Nephron progenitor cell (in vitro differentiated cells): Measurements from ENCODE around the gene PRDM11.

ENCODE experiments used
- DNase-seq: peaks from one replicate; pipeline ENCODE4 v3.0.0; 2021
- H3K27ac Mint-ChIP-seq: 2 replicates; pipeline ENCODE4 v1.8.0; 2021; ENCODE audit warnings: mild to moderate bottlenecking, moderate library complexity, mixed read lengths
- H3K27me3 Mint-ChIP-seq: 2 replicates; pipeline ENCODE4 v1.8.0; 2021; ENCODE audit warnings: mild to moderate bottlenecking, low read depth, mixed read lengths; ENCODE audit not compliant: poor library complexity
- H3K36me3 Mint-ChIP-seq: 2 replicates; pipeline ENCODE4 v1.8.0; 2021; ENCODE audit warnings: low read depth, mixed read lengths
- H3K4me1 Mint-ChIP-seq: 2 replicates; pipeline ENCODE4 v1.8.0; 2021; ENCODE audit warnings: mixed read lengths
- H3K4me3 Mint-ChIP-seq: 2 replicates; pipeline ENCODE4 v1.8.0; 2021; ENCODE audit warnings: mild to moderate bottlenecking, moderate library complexity, mixed read lengths
- H3K9me3 Mint-ChIP-seq: 2 replicates; pipeline ENCODE4 v1.8.0; 2021; ENCODE audit warnings: mild to moderate bottlenecking, moderate library complexity, mixed read lengths
- CTCF ChIP-seq: fragments of 200-600 bp; sonication (generic); IDR thresholded peaks from 2 replicates; pipeline ENCODE4 v1.5.0; 2021; ENCODE audit warnings: antibody characterized with exemption

The PRDM11 gene

GRCh38 chr11:45282081-45282480, 135.6 kb downstream of the PRDM11 start:
- peaks cover 45% of the 10 kb centered on the region for H3K4me1 Mint-ChIP-seq
- H3K27ac Mint-ChIP-seq: no peak overlapping the region
- peaks cover 54% of the 10 kb centered on the region for H3K27me3 Mint-ChIP-seq
- no peak for DNase-seq
- peaks cover 25% of the 10 kb centered on the region for H3K9me3 Mint-ChIP-seq
- peaks cover 7% of the 10 kb centered on the region for H3K36me3 Mint-ChIP-seq
- TF ChIP-seq CTCF: no peak
- no peak overlapping the region for H3K4me3 Mint-ChIP-seq
